DMS53 treated with DMSO at 0.1 percent for 48 hours (cell line): Measurements from ENCODE around the gene DAND5.
A peak's percentile ranks its signal among the peaks of the same experiment; 100 is the strongest.
"Not testable (repeated sequence)": the region's sequence is repeated elsewhere in the genome, so short reads cannot be mapped to it uniquely, and the experiment has no call there.

Experiments
- DNase-seq: peaks from one replicate; lab custom pipeline; 2025; ENCODE audit not compliant: unreplicated experiment; lab: John Stamatoyannopoulos, UW

DAND5 gene

DNA sequence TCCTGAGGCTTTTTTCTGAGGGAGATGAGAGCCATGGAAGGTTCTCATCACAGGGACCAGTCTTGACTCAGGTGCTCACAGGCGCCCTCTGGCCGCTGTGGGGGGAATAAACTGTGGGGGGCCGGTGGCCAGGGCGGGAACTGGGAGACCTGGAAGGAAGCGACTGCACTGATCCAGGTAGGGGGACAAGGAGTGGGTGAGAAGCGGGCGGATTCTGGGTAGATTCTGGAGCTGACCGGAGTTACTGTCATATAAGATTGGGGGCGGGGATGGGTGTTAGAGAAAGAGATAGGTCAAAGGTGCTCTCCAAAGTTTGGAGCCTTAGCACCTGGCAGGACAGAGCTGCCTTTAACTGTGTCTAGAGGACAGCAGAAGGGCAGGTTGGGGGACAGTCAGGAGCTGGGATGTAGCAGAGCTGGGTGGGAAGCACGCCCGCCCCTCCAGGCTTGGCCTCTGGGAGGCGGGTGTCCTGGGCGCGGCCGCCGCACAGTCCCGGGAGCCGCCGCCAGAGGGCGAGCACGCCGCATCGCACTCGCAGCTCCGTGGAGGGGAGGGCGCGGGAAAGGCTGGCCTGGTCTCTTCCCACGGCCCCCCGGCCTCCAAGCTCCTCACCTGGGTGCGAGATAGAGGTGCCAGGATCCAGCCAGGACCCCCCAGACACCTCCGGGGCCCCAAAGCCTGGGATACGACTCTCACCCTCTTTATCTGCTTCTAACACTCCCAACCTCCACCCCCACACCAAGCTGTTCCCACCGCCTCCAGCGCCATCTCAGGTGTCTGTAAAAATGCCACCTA lies 4.2 kb upstream of the DAND5 start:
- peak; percentile 28 for DNase-seq

DNA sequence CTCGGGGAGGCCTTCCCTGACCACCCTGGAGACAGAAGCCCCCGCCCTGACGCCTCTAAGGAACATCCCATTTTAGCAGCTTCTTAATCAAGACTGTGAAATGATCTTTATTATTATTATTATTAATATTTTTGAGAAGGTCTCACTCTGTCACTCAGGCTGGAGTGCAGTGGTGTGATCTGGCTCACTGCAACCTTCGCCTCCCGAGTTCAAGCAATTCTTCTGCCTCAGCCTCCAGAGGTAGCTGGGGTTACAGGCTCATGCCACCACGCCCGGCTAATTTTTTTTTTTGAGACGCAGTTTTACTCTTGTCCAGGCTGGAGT lies 3.6 kb upstream of the DAND5 start:
- no peak for DNase-seq

DNA sequence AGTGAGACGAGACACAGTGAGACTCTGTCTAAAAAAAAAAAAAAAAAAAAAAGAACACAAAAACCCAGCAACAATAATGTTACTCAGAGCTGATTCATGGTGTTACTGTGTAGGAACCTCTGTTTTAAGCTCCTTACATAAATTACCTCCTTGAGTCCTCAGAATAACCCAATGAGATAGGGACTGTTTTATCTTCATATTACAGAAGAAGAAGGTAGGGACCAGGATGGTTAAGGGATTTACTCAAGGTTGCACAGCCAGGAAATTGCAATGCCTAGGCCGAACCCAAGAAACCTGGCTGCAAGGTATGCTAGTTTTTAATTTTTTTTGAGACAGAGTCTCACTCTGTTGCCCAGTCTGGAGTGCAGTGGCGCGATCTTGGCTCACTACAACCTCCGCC lies 1.5 kb upstream of the DAND5 start:
- no peak for DNase-seq

DNA sequence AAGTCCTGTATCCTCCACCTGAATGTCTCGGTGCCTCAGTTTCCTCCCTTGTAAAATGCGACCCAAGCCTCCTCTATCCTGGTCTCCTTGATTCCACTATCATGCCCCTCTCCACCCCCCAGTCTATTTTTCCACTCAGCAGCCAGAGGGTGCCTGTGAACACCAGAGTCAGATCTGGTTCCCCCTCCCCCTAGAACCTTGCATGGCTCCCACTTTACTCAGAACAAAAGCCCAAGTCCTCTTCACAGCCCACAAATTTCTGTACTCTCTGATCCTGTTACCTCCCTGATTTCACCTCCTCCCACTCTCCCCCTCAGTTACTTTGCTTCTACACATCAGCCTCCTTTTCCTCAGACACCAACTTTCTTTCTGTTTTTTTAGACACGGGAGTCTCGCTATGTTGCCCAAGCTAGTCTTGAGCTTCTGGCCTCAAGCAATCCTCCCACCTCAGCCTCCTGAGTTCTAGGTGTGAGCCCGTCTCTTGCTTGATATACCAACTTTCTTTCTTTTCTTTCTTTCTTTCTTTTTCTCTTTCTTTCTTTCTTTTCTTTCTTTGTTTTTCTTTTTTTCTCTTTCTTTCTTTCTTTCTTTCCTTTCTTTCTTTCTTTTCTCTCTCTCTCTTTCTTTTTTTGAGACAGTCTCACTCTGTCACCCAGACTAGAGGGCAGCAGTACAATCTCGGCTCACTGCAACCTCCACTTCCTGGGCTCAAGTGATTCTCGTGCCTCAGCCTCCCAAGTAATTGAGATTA lies 869 bp downstream of the DAND5 start:
- DNase-seq, result no peak

DNA sequence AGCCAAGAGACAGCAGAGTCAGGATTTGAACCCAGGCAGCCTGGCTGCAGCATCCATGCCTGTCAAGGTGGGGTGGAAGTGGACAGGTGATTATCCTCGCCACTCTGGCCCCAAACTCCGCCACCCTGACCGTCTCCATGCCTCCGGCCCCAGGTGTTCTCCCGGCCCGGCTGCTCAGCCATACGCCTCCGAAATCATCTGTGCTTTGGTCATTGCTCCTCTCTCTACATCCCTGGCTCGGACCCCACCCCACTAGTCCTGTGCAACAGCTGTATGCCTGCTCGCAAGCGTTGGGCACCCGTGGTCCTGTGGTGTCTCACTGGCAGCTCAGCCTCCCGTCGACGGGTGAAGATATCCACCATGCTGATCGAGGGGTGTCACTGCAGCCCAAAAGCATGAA lies 3.9 kb downstream of the DAND5 start:
- DNase-seq, result no peak

DNA sequence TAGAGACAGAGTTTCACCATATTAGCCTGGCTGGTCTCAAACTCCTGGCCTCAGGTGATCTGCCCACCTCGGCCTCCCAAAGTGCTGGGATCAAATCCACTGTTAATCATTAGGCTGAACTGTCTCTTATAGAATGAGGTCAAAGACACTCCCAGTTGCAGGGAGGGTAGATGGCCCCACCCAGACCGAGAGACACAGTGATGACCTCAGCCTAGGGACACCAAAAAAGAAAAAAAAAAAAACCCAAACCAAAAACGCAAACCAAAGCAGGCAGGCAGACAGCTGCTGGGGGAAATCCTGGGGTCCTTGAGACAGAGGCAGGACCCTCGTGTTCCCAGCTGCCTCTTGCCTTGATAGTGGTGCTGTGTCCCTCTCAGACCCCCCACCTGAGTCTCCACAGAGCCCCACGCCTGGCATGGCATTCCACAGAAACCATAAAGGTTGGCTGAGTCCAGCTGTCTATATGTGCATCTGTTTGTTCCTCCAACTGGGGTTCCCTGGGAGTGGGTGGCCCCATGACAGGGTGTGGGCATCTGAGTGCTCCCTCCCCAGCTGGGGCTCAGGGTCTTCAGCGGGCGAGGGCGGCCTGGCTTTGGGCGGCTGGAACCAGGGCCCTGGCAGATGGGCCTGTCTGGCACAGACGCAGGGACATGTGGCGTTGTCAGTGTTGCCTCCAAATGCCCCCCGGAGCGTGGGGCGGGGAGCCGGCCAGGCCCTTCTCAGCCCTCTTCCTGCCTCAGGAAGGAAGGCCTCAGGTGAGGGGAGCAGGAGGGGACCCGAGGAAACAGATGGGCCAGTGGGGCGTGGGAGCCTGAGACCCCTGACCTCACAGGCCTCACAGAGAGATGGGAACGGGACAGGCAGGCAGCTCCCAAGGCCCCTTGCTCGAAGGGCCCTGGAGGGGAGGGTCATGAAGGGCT lies 5.2 kb downstream of the DAND5 start:
- no peak for DNase-seq

DNA sequence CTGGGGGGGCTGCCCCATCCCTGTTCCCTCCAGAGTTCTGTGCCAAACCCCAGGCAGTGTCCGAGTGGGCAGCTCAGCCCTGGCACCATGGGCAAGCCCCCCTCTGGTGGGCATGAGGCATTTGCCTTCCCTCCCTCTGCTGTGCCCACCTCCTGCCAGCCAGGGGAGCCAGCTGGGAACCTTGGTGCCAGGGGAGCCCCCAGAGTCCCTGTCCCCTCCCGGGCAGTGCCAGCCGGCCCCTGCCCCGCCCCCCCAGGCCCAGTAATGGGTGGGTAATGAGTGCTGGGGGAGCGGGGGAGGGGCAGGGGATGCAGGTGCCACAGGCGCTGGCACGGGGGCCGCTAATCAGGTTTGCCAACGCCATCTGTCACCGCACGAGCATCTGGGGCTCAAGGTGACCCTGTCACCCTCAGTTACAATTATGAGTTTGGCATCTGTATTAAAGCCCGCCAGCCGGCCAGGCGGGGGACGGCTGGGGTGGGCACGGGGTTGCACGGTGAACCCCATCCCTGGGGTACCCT lies 5.9 kb downstream of the DAND5 start:
- no peak for DNase-seq

DNA sequence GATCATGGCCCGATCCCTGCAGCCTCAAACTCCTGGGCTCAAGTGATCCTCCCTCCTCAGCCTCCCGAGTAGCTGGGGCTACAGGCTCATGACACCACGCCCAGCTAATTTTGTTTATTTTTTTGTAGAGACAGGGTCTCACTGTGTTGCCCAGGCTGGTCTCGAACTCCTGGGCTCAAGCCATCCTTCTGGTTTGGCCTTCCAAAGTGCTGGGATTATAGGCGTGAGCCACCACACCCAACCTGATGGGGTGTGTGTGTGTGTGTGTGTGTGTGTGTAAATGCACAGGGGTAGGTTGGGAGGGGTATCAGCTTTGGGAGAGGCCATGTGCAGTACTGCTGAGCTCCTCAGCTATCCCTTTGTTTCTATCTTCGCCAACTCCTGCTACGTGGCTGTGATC lies 6.7 kb downstream of the DAND5 start:
- not testable (repeated sequence) for DNase-seq

DNA sequence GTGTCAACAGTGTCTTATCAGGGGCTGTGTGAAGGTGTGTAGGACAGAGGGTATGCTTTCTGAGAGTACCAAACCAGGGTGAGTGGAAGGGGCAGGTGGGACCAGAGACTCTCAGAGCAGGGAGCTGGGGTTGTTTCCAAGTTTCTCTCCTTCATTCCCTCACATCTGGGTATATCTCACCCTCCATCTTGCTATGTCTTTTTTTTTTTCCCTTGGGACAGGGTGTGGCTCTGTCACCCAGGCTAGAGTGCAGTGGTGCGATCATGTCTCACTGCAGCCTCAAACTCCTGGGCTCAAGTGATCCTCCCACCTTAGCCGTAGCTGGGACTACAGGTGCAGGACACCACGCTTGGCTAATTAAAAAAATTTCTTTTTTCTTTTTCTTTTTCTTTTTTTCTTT lies 10.6 kb downstream of the DAND5 start:
- DNase-seq, result no peak

DNA sequence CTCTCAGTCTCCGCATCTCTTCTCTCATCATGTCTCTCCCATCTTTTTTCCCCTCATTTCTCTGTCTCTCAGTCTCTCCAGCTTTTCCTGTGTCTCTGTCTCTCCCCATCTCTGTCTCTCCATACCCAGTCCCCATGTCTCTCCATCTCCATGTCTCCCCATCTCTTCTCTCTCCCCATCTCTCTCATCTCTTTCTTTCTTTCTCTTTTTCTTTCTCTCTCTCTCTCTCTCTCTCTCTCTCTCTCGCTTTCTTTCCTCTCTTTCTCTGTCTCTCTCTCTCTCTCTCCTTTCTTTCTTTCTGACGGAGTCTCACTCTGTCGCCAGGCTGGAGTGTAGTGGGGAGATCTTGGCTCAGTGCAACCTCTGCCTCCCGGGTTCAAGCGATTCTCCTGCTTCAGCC lies 13.3 kb downstream of the DAND5 start:
- no peak for DNase-seq

DNA sequence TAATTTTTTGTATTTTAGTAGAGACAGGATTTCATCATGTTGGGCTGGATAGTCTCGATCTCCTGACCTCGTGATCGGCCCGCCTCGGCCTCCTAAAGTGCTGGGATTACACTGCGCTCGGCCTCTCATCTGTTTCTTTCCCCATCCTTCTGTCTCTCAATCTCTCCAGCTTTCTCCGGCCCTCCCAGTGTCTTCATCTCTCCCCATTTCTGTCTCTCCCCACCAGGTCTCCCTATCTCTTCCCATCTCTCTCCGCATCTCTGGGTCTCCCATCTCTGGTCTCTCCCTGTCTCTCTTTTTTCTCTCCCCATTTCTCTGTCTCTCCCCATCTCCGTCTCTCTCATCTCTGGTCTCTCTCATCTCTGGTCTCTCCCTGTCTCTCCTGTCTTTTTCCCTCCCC lies 13.7 kb downstream of the DAND5 start:
- no peak for DNase-seq

DNA sequence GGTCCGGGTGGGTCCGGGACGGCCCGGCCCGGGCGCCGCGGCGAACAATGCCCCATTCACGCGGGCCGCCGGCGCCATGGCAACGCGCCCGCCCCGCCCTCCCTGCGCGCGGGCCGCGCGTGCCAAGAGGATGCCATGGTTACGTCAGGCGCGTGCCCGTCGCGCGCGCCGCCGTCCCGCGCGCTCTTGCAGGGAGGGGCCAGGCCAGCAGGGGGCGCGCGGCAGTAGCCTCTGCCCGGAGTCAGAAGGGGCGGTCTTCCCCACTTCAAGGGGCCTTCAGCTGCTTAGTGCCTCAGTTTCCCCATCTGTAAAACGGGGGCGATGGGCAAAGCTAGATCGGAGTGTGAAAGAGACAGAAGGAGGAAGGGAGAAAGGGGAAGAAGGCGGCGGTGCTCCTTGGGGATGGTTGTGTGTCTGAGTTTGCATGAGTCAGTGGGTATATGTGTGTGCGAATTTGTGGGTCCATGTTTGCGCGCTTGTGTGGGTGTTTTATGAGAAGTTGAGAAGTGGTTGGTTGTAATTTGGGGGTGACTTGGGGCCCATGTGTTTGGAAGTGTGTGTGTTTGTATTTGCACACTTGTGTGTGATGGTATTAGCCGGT lies 14.3 kb downstream of the DAND5 start:
- peak; percentile 11 for DNase-seq

DNA sequence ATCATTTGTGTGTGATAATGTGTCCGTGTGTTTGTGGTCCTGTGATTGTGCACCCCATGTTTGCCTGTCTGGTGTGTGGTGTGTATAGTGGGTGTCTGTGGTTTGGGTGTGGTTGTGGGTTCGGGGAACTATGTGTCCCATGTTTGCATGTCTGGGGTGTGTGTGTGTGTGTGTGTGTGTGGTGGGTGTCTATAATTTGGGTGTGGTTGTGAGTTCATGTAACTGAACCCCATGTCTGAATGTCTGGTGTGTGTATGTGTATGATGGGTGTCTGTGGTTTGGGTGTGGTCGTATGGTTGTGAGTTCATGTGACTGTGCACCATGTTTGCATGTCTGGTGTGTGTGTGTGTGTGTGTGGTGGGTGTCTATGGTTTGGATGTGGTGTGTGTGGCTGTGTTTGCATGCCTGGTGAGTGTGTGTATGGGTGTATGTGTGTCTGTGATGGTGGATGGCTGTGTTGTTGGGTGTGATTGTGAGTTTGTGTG lies 14.8 kb downstream of the DAND5 start:
- no peak for DNase-seq

DNA sequence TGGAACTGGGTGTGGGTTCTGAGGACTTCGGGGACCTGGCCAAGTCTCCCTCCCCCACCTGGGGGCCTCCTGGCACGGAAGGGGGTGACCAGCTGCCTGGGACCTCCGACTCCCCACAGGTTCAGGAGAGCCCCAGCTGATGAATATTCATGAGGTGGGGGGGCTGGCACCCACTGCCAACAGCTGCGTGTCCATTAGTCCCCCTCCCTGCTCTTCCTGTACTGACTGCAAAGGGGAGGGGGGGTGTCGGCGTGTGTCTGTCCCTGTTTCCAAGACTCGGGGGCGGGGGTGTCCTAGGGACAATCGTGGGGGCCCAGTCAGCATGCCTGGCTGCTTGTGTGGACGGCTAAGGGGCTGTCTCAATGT lies 15.3 kb downstream of the DAND5 start:
- no peak for DNase-seq

DNA sequence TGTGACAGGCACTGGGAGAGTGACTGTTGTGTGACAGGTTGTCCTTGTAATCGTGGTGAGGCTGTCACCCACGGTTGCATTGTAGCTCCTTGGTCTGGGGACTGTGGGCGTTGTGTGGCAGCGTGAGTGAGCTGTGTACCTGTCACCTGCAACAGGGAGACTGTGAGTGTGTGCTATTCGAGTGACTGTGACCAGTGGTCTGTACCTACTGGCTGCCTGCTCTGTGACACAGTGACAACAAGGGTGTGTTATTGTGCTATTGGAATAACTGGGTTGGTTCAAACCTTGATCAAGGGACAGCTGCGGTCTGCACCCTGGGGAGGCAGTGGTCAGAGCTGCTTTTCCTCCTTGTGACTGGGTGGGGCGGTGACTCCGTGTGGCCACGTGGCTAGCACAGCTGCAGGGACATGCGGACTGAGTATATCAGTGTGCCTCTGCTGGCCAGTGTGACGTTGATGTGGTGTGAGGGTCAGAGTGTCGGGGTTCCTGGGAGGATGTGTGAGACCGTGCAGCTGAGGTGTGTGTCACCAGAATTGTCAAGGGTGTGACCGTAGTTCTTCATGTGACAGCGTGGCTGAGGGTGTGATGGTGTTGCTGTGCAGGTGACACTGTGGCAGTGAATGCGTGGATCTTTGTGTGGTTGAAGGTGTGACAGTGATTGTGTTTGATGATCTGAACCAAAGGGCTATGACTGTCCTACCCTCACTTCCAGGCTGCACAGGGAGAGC lies 15.8 kb downstream of the DAND5 start:
- DNase-seq, result peak; percentile 18

DNA sequence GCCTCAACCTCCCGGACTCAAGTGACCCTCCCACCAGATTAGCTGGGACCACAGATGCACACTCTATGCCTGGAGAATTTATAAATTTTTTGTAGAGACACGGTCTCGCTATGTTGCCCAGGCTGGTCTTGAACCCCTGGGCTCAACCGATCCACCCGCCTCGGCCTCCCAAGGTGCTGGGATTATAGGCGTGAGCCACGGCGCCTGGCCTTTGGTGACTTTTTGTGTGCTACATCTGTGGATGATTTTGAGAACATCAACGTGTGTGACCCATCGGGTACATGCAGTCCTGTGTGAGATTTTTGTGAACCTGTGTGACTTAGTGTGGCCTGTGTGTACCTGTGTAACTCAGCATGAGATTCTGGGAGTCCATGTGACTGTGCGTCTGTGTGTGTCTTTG lies 17.4 kb downstream of the DAND5 start:
- DNase-seq, result no peak

DNA sequence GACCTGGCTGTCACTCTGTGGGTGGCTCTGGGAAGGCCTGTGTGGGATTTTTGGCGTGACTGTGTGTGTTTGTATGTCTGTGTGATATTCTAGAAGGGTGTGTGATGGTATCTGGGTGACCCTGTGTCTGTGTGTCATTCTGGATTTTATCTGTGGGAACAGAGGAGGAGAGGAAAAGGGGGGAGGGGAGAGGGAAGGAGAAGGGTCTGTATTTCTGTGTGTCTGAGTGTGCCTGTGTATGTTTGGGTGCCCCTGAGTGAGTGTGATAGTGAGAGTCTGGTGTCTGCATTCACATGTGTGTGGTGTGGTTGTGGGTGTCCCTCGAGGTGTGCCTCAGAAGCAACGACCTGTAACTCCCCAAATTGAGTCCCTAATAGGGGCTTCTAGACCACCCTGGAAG lies 17.8 kb downstream of the DAND5 start:
- no peak for DNase-seq

DNA sequence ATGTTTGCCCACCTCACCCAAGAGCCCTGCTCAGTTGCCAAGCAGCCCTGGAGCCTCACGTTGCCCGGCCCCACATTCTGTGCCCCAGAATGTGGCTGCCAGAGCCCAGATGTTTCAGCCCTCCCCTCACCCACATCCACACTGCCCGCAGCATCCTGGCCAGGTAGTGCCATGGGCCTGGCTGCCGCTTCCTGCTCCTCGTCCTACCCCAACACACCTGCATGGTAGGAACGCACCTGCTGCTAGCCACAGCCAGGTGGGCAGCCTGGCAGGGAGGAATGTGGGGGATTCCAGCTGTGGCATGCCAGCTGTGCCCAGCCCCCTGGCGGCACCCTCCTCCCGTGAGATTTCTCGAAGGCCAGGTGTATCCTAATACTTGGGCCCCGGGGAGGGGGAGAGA lies 18.4 kb downstream of the DAND5 start:
- no peak for DNase-seq

DNA sequence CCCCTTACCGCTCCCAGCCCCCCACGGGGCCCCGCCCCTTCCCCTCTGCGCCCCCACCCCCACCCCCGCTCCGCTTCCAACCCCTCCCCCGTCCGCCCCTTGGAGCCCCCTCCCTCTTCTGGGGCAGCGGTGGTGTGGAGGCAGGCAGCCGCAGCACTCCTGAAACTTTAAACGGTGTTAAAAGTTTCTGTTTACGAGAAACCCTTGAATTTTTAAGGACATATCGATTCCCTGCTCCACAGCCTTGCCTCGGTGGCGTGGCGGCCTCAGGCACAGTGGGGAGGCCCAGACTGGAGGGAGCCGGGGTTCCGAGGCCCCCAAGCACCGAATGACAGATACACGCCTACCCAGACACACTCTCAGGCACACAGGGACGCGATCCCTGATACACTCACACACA lies 21.1 kb downstream of the DAND5 start:
- no peak for DNase-seq

DNA sequence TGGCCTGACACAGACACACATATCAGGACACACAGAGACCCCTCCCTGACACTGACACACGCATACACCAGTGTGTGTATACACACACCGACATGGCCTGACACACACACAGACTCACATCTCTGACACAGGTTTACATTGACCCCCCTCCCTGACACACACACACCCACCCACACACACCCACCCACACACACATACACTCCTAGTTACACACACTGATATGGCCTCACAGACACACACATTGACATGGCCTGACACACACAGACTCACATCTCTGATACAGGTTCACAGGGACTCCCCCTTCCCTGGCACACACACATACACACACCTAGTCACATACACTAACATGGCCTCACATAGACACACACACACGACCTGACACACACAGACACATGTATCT lies 21.5 kb downstream of the DAND5 start:
- no peak for DNase-seq
